ENCODE results near the gene SGCA.

Gene SGCA

DNA sequence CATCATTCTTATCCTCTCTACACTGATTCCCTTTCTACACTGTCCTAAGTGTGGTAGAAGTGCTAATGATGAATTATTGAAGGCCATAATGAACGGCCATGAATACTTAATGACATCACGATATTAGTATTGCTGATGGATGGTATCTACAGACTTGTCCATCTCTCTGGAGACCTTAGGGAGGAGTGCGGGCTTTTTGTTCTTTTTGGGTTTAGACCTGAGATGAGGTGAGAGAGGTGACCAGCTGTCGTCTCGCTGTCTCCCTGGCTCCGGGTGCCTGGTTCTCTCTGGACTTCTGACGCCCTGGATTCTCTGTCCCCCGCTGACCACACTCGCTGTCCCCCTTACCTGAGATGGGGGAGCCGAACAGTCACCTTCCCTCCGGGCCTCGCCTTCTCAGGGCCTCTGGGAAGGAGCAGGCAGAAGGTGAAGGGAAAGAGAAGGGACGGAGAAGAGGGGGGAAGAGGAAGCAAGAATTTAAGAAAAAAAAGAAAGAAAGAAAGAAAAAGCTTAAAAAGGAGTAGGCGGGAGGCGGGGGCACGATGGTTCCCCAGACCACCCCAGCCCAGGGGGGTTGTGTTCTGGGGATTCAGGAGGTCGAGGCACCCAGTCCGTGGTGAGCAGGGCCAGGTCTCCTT, 17.1 kb downstream of the SGCA start:
- DNase-seq (ENCODE audit: low read depth): no peak

DNA sequence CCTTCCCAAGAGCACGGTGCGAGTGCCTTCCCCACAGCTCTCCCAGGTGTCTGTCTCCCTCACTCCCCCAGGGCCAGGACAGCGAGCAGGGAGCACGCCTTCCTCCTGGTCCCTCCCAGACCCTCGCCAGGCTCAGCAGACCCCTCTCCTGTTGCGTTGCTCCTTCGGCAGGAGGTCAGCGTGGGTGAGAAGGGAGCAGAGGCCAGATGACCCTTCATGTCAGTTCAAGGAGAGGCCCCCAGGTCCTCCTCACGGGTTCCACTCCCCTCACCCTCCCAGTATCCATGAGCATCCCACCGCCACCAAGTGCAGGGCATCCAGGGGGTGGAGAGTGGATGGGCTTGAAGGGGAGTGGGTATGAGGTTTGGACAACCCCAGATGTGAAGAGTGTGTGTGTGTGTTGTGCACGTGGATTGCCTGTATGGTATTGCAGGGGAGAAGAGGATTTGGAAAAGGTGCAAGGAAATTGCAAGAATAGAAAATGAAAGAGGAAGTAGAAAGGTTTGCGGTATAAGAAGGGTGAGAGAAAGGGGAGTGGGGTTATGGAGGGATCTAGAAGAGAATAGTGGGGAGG, 17.7 kb downstream of the SGCA start:
- no peak for DNase-seq (ENCODE audit: low read depth)

DNA sequence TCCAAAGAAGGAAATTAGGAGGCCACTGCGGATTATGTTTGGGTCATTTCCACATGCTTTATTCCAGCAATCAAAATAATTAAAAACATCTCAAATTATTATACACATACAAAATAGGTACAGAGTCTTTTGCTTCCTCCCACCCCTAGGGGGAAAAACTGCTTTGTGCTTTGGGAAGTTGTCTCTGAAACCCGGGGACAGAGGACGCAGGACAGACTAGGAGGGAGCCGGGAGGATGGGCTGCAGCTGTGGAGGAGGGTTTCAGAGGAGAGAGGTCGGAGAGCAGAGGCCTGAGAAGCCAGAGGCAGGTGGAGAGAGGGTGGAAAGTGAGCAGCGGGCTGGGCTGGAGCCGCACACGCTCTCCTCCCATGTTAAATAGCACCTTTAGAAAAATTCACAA, 18.3 kb downstream of the SGCA start:
- no peak for DNase-seq (ENCODE audit: low read depth)

DNA sequence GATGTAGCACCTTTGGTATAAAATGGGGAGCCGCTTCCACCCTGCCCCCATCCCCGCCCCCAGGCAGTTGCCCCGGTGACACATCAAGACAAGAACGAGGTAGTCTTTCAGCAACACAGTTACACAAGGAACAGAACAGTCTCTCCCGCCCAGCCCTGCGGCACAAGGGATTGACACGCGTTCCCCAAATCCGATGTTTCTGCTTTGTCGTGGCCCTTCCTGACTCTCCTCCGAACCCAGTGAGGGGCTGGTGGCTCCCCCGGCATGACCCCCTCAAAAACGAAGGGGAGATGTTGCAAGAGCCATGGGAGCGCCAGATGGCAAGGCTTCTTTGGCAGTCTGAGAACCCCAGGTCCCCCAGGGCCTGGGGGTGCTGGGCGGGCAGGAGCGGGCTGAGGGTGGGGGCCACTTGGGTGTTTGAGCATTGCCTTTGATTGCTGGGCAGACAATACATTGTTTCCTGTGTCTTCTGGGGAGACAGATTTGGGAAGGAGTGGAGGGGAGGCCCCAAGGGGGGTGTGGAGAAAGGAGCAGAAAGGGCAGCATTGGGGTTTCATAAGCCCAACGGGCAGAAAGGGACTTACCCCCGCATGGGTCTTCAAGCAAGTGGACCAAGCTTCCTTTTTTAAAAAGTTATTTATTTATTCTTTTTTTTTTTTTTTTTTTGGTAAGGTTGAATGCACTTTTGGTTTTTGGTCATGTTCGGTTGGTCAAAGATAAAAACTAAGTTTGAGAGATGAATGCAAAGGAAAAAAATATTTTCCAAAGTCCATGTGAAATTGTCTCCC, 19.0 kb downstream of the SGCA start:
- DNase-seq (ENCODE audit: low read depth): no peak

DNA sequence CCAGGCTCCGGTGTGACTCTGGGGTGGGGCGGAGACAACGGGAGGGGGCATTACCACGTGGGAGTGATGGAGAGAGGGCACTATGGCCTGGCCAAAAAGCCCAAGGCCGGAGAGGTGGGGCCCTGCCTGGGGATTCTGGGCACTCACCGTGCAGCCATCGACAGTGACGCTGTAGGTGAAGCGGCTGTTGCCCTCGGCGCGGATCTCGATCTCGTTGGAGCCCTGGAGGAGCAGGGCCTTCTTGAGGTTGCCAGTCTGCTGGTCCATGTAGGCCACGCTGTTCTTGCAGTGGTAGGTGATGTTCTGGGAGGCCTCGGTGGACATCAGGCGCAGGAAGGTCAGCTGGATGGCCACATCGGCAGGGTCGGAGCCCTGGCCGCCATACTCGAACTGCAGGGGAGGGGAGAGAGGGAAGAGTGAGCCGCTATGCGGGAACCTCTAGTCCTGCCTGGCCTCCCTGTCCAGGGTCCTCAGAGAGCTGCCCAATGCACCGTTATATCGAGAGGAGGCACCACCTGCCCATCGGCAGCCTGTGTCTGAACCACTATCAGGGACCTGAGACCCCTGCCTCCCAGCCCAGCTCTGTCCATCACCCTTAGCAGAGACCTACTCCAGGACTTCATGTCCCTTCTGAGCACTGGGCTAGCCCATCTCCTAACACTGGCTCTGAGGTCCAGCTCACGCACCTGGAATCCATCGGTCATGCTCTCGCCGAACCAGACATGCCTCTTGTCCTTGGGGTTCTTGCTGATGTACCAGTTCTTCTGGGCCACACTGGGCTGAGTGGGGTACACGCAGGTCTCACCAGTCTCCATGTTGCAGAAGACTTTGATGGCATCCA, 20.0 kb downstream of the SGCA start:
- DNase-seq (ENCODE audit: low read depth): no peak

DNA sequence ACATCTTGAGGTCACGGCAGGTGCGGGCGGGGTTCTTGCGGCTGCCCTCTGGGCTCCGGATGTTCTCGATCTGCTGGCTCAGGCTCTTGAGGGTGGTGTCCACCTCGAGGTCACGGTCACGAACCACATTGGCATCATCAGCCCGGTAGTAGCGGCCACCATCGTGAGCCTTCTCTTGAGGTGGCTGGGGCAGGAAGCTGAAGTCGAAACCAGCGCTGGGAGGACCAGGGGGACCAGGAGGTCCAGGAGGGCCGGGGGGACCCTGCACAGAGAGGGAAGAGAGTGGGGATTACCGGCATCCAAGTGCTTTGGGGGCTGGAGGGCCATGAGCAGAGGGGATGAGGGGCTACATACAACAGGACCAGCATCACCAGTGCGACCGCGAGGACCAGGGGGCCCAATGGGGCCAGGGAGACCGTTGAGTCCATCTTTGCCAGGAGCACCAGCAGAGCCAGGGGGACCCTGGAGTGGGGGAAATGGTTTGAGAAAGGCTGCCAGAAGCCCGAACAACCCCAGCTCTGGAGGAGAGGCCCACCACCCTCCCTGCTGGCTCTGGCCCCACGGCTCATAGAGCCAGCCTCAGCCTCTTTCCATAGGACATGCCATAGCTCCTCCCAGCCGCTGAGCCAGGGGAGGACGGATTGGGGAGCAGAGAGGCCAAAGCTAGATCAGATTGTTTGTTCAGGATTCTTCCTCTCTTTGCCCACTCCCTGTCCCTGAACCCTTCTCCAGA, 21.0 kb downstream of the SGCA start:
- DNase-seq (ENCODE audit: low read depth): no peak

DNA sequence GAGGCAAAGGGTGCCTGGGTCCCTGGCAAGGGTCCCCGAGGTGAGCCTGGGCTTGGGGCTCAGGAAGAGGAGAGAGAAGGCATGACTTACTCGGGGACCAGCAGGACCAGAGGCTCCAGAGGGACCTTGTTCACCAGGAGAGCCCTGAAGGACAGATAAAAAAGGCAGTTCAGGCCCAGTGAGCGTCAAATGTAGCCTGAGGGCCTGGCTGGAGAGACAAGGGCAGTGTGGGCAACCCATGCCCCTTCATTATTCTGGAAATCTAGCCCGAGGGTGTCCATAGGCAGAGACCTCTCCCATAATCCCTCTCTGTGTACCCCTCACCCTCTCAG, 21.6 kb downstream of the SGCA start:
- no peak for DNase-seq (ENCODE audit: low read depth)

DNA sequence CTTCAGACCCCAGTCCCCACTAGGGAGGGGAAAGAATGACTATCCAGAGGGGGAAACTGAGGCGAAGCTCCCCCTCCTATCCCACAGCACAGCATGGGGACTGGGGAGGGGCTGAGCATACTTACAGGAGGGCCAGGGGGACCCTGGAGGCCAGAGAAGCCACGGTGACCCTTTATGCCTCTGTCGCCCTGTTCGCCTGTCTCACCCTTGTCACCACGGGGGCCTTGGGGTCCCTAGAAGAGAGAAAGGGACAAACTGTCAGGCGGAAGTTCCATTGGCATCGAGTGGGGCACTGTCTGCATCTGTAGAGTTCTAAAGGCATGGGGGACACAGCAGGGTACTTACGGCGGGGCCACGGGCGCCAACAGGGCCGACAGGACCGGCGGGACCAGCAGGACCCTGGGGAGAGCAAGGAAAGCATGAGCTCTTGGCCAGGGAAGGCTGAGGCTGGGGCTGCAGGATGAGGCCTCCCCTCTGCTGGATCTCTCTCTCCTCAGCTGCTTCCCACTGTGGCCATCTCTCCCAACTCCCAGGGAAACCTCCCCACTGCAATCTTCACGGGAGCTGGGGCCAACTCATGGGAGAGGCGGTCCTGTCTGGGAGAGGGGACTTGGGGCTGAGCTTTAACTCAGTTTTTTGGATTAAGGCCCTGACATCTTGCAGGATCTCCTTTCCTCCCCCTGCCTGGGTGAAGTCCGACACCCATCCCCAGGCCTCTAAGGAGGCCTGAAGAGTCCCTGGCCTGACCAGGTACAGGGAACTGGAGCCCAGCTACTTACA, 22.1 kb downstream of the SGCA start:
- DNase-seq (ENCODE audit: low read depth): no peak

DNA sequence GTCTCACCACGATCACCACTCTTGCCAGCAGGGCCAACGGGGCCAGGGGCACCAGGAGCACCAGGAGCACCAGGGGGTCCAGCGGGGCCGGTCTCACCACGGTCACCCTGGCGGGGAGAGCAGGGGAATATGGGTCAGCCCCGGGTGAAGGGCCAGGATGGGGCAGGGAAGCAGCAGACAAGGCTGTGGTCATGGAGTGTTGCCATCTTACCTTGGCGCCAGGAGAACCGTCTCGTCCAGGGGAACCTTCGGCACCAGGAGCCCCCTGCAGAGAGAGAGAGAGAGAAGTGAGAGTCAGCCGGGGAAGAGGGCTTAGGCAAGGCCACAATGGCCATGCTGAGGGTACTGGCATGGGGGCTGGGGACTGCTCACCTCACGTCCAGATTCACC, 22.7 kb downstream of the SGCA start:
- no peak for DNase-seq (ENCODE audit: low read depth)

DNA sequence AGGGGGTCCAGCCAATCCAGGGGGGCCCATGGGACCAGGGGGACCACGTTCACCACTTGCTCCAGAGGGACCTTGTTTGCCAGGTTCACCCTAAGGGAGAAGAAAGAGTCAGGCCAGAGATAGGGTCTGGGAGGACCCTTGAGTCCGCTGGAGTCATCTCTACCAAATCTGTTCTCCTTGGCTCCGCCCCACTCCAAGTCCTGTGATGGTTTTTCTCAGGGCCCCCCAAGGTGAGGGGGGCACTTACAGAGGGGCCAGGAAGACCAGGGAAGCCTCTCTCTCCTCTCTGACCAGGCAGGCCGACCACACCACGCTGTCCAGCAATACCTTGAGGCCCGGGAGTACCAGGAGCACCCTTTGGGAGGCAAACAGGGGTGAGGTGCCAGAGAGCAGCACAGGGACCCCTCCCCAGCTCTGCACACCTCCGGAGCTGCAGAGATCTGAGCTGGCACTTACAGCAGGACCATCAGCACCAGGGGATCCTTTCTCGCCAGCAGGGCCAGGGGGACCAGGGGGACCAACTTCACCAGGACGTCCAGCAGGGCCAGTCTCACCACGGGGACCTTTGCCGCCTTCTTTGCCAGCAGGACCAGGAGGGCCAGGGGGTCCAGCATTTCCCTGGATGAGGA, 23.2 kb downstream of the SGCA start:
- DNase-seq (ENCODE audit: low read depth): no peak

DNA sequence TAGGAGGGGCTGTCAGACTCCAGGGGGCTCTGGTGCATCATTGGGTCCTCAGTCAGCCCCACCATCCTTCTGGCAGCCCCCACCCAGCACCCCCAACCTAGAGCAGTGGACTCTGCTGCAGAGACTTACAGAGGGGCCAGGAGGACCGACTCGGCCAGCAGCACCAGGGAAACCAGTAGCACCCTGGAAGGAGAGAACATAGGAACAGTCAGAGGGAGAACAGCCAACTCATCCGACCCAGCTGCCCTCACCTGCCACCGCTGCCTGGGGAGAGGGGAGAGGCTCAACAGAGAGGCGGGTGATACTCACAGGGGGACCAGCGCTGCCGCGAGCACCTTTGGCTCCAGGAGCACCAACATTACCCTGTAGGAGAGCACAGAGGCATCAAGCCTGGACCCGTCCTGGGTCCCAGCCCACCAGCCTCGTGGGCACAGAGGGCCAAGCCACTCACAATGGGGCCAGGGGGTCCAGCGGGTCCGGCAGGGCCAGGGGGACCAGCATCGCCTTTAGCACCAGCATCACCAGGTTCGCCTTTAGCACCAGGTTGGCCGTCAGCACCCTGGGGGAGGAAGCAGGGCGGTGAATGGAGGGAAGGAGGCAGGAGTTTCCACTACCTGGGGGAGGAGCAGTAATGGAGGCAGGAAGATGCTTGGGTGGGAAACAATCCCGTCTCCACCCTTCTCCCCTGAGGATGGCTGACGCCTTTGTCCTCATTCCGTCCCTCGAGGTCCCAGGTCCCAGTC, 23.9 kb downstream of the SGCA start:
- DNase-seq (ENCODE audit: low read depth): no peak

DNA sequence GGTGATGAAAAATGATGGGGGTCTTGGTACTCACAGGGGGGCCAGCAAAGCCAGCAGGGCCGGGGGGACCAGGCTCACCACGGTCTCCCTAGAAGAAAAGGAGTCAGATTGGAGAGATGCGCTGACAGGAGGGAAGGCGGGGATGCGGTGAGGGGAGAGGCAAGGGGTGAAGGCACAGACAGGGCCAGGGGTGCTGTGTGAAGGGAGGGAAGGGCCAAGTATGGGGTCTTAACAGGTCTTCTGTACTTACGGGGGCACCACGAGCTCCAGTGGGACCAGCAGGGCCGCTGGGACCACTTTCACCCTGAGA, 24.4 kb downstream of the SGCA start:
- no peak for DNase-seq (ENCODE audit: low read depth)

DNA sequence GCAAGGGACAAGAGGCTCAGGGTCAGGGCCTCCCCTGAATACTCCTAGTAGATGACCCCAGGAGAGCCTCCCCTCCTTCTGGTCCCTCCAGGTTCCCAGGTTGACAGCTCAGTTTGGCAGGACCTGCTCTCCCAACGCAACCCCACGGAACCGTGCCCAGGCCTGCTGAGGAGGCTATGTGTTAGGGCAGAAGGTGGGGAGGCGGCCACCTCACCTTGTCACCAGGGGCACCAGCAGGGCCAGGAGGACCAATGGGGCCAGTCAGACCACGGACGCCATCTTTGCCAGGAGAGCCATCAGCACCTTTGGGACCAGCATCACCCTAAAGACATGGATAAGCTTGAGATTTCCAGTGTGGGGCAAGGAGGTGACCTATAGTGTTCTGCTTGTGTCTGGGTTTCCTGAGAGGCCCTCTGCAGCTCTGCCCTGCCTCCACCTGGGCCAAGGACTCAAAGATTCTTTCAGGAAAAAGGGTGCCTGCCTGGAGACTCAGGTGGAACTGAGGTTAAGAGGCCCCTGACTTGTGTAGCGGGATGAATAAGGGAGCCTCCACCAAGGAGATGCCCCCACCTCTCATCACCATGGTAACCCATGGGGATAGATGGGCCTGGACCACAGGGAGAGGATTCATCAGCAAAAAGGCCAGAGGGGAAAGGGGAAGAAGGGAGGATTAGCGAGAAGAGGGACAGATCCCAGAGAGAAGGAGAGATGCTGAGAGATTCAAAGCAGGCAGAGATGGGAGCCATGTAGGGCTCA, 25.0 kb downstream of the SGCA start:
- DNase-seq (ENCODE audit: low read depth): no peak

DNA sequence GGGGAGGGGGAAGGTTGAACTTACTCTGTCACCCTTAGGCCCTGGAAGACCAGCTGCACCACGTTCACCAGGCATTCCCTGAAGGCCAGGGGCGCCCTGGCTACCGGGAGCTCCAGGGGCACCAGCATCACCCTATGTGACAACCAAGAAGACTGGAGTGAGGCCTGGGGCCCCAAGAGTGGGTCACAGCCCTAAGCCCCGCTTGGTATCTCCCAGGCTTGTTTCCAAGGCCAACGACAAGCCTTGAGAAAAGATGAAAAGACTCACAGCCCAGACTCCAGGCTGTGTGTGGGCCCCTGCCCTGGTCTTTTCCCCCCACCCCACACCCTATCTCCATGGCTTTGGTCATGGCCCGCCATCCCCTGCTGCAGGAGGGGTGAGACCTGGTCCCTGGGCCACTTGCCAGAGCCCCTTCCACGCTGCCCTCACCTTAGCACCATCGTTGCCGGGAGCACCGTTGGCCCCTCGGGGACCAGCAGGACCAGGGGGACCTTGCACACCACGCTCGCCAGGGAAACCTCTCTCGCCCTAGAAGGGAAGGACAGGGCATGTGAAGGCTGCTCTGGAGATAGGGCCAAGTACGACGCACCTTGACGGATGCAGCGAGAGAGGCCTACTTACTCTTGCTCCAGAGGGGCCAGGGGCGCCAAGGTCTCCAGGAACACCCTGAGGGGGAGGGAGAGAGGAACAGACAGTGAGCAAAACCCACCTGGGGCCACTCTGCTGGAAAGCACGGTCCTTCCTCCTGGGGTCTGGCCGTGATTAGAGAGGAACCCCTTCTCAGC, 25.7 kb downstream of the SGCA start:
- no peak for DNase-seq (ENCODE audit: low read depth)

DNA sequence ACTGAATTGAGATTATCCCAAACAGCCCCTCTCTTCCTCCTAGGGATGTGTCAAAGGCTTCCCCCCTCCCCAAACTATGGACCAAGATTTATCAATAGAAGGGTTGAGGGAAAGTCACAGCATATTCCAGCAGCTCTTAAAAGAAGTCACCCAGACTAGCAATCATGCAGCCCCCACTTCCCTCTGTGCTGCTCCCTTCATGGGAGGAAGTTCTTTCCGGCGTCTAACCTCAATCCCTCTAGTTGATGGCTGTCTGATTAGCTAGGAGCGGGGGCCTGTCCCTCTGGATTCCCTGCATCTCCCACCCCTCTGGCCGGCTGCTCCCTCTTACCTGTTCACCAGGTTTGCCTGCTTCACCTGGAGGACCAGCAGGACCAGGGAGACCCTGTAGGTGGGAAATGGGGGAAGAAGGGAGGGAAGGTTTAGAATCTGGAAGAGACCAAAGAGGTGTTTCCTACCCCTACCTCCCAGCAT, 26.4 kb downstream of the SGCA start:
- no peak for DNase-seq (ENCODE audit: low read depth)

DNA sequence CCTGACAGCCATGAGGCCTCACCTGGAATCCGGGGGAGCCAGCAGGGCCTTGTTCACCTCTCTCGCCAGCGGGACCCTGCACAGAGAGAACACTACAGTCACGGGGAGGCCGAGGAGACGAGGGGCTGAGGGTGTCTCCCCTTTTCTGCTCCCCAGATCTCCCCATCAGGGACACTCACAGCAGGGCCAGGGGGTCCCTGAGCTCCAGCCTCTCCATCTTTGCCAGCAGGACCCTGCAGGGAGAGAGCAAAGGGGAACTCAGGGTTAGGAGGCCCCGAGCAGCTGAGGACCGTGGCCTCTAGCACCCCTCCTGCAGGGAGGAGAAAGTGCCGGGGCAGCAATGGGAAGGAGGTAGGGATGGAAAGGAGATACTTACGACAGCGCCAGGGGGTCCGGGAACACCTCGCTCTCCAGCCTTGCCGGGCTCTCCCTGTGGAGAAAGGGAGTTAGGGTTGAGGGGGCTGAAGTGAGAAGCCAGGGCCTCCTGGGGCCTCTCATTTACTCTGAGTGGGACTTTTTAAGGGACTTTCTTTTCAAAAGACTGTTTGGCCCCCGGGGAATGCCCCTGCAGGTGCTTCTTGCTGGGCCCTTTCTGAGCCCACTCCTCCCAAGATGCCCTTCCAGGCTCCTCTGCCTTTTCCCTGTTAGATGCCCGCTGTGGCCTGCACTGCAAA, 26.9 kb downstream of the SGCA start:
- no peak for DNase-seq (ENCODE audit: low read depth)

DNA sequence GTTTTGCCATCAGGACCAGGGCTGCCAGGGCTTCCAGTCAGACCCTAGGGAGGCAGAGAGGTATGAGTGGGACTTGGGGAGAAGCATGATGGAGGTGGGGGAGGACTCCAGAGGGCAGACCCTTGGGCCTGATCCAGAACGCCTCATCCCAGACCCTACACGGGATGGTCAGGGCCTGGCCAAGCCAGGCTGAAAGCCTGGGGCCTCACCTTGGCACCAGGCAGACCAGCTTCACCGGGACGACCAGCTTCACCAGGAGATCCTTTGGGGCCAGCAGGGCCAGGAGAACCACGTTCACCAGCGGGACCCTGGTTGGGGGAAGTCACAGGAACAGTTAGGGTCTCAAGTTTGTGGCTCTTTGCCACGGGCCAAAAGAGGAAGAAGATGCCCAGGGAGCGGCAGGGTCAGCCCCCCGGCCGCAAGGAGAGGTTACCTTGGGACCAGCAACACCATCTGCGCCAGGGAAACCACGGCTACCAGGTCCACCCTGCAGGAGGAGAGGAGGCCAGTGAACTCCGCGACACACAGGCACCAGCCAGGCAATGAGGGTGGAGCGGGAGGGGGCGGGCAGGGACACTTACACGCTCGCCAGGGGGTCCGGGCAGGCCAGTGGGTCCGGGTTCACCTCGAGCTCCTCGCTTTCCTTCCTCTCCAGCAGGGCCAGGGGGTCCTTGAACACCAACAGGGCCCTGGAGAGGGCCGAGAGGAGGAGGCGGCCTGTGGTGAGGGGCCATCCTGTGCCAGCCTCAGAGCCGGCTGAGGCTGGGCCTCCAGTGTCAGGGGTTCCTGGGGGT, 28.5 kb downstream of the SGCA start:
- no peak for DNase-seq (ENCODE audit: low read depth)

All from activated T-helper 1 cell treated with Interleukin-2 at 50 U/mL for 16 hours (primary cell).